Activated naive CD8-positive, alpha-beta T cell (primary cell): ENCODE measurements around the gene CORO6.
A peak's percentile ranks its signal among the peaks of the same experiment; 100 is the strongest.

Experiments used
- H3K27ac Mint-ChIP-seq: one replicate; pipeline ENCODE4 v1.8.0; 2021; ENCODE audit warnings: mixed read lengths
- H3K27me3 Mint-ChIP-seq: one replicate; pipeline ENCODE4 v1.8.0; 2021; ENCODE audit warnings: mixed read lengths
- H3K36me3 Mint-ChIP-seq: one replicate; pipeline ENCODE4 v1.8.0; 2021; ENCODE audit warnings: mixed read lengths
- H3K4me1 Mint-ChIP-seq: one replicate; pipeline ENCODE4 v1.8.0; 2021; ENCODE audit warnings: low read depth, mixed read lengths
- H3K4me3 Mint-ChIP-seq: one replicate; pipeline ENCODE4 v1.8.0; 2021; ENCODE audit warnings: mild to moderate bottlenecking, mixed read lengths
- H3K9me3 Mint-ChIP-seq: one replicate; pipeline ENCODE4 v1.8.0; 2021; ENCODE audit warnings: low read depth, mixed read lengths

The CORO6 gene

DNA sequence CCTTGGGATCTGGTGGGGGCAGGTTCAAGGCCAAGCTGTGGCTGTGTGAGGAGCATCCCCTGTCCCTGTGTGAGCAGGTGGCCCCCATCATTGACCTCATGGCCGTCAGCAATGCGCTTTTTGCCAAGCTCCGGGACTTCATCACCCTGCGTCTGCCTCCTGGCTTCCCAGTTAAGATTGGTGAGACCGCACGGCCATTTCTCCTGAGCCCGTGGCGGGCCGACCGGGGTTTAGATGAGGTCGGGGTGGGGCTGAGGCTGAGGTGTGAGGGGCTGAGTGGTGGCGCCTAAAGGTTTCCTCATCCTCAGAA is 10.7 kb downstream of the CORO6 start:
- Mint-ChIP-seq H3K9me3 (no peaks in the 10 kb centered on the region), H3K27me3 (no peaks in the 10 kb centered on the region), H3K36me3 (no peaks in the 10 kb centered on the region), H3K4me3 (no peak overlapping the region), H3K4me1 (peaks cover 27% of the 10 kb centered on the region), H3K27ac (no peak overlapping the region)

GRCh38 chr17:29611351-29612093 is 11.2 kb downstream of the CORO6 start:
- no peaks in the 10 kb centered on the region for H3K27me3 Mint-ChIP-seq
- no peaks in the 10 kb centered on the region for H3K36me3 Mint-ChIP-seq
- no peak overlapping the region for H3K4me3 Mint-ChIP-seq
- H3K9me3 Mint-ChIP-seq = no peaks in the 10 kb centered on the region
- no peak overlapping the region for H3K27ac Mint-ChIP-seq
- H3K4me1 Mint-ChIP-seq = peaks cover 22% of the 10 kb centered on the region

- Mint-ChIP-seq H3K4me3 (no peak overlapping the region), H3K9me3 (no peaks in the 10 kb centered on the region), H3K27me3 (no peaks in the 10 kb centered on the region), H3K4me1 (peaks cover 16% of the 10 kb centered on the region), H3K36me3 (no peaks in the 10 kb centered on the region), H3K27ac (no peak overlapping the region)
These were observed 12.3 kb downstream of the CORO6 start for GRCh38 chr17:29610395-29610794.

GRCh38 chr17:29608986-29609385 is 13.7 kb downstream of the CORO6 start:
- Mint-ChIP-seq H3K4me1 (peaks cover 3% of the 10 kb centered on the region), H3K36me3 (no peaks in the 10 kb centered on the region), H3K27ac (no peak overlapping the region), H3K4me3 (no peak overlapping the region), H3K27me3 (no peaks in the 10 kb centered on the region), H3K9me3 (no peaks in the 10 kb centered on the region)

DNA sequence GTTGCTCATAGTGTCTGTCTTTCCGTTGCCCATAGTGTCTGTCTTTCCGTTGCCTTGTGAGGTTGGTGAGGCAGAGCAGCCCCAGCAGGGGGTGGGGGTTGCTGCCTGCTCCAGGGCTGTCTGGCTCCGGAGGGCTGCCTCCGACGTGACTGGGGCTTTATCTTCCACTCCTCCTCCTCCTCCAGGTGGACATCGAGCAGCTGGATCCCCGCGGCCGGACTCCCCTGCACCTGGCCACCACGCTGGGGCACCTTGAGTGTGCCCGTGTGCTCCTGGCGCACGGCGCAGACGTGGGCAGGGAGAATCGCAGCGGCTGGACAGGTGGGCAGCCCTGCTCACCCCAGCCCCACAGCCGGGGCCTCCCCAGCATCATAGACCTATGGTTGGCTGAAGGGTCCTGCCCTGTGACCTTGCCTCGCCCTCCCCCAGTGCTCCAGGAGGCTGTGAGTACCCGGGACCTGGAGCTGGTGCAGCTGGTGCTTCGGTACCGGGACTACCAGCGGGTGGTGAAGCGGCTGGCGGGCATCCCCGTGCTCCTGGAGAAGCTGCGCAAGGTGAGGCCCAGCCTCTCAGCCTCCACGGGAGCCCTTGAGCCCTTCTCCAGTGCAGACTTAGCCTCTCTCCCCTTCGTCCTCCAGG is 15.0 kb downstream of the CORO6 start:
- Mint-ChIP-seq H3K9me3 (no peaks in the 10 kb centered on the region), H3K4me1 (no peaks in the 10 kb centered on the region), H3K4me3 (no peak overlapping the region), H3K36me3 (no peaks in the 10 kb centered on the region), H3K27me3 (no peaks in the 10 kb centered on the region), H3K27ac (no peak overlapping the region)

- Mint-ChIP-seq H3K27ac (no peak overlapping the region), H3K27me3 (no peaks in the 10 kb centered on the region), H3K4me3 (no peak overlapping the region), H3K36me3 (no peaks in the 10 kb centered on the region), H3K4me1 (no peaks in the 10 kb centered on the region), H3K9me3 (no peaks in the 10 kb centered on the region)
These were observed 19.5 kb downstream of the CORO6 start for GRCh38 chr17:29603109-29603674.

DNA sequence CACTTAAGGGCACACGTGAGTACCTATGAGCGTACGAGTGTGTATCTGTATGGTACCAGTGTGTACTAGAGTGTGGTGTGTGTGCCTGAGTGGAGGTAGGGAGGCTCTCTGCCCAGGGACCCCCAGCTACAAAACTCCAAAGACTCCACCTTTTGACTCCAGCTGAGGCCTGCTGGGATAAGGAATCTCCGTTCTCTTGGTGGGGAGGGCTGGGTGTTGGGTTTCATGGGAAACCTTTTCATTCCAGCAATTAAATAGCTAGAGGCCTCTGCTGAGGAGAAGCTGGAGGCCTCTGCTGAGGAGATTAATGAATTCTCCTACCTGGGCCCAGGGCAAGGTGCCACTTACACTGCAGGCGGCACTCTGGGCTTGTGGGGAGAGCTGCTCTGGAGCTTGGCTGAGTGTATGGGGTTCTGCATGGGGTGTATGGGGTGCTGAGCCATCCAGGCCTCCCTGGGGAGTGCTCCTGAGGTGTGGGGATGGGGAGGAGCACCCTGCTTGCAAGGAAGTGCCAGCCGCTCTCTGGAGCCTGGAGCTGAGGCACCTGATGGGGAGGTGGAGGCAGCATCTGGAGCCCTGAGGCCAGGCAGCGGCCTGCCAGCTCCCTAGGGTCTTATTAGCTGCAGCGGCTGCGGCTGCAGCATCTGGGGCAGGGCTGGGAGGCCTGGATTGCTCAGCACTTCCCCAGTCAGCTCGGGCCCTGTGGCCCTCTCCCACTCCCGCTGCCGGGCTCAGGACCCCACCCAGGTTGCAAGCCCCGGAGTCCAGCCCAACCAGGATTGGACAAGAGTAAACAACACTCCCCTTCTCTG is 25.1 kb downstream of the CORO6 start:
- H3K27me3 Mint-ChIP-seq = no peaks in the 10 kb centered on the region
- peaks cover 12% of the 10 kb centered on the region for H3K4me1 Mint-ChIP-seq
- no peak overlapping the region for H3K4me3 Mint-ChIP-seq
- no peaks in the 10 kb centered on the region for H3K36me3 Mint-ChIP-seq
- H3K9me3 Mint-ChIP-seq = no peaks in the 10 kb centered on the region
- no peak overlapping the region for H3K27ac Mint-ChIP-seq

- Mint-ChIP-seq H3K4me3 (no peak overlapping the region), H3K9me3 (no peaks in the 10 kb centered on the region), H3K27me3 (no peaks in the 10 kb centered on the region), H3K27ac (no peak overlapping the region), H3K4me1 (peaks cover 20% of the 10 kb centered on the region), H3K36me3 (no peaks in the 10 kb centered on the region)
These were observed 25.9 kb downstream of the CORO6 start for GRCh38 chr17:29596811-29597210.

- no peaks in the 10 kb centered on the region for H3K36me3 Mint-ChIP-seq
- H3K4me3 Mint-ChIP-seq = no peak overlapping the region
- H3K27ac Mint-ChIP-seq = no peak overlapping the region
- H3K9me3 Mint-ChIP-seq = no peaks in the 10 kb centered on the region
- peaks cover 25% of the 10 kb centered on the region for H3K4me1 Mint-ChIP-seq
- no peaks in the 10 kb centered on the region for H3K27me3 Mint-ChIP-seq
These were observed 26.6 kb downstream of the CORO6 start for GRCh38 chr17:29595943-29596774.

GRCh38 chr17:29595107-29595942 is 27.4 kb downstream of the CORO6 start:
- H3K9me3 Mint-ChIP-seq = no peaks in the 10 kb centered on the region
- H3K27me3 Mint-ChIP-seq = no peaks in the 10 kb centered on the region
- no peaks in the 10 kb centered on the region for H3K36me3 Mint-ChIP-seq
- peak overlapping the region; percentile 79 for H3K4me3 Mint-ChIP-seq
- H3K4me1 Mint-ChIP-seq = peaks cover 32% of the 10 kb centered on the region
- no peak overlapping the region for H3K27ac Mint-ChIP-seq

DNA sequence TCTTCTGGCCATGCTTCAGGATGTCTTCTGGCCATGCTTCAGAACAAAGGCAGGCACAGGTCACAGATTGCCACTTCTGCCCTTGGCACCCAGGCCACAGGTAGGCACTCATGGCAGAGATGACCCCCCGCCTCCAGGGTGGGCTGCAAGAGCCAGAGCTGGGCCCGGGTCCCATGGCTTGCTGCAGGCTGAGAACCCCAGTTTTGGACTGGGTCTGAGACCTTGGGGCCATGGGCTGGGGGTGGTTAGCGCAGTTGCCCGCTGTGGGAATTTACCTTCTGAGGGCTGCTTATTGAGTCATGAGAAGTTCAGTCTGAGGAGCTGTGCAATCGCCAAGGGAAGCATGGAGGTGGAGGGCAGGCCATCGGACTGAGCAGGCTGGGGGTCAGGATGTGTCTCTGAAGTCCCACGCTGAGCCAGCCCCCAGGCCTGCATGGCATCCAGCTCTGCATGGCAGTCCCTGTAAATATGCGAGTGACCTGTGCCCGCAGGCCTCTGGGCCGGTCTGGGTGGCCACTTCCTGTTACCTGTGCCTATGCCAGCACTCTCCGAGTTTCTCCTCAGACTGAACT is 28.1 kb downstream of the CORO6 start:
- H3K4me1 Mint-ChIP-seq = peaks cover 37% of the 10 kb centered on the region
- peak overlapping the region; percentile 79 for H3K4me3 Mint-ChIP-seq
- H3K36me3 Mint-ChIP-seq = no peaks in the 10 kb centered on the region
- H3K27ac Mint-ChIP-seq = no peak overlapping the region
- H3K9me3 Mint-ChIP-seq = no peaks in the 10 kb centered on the region
- no peaks in the 10 kb centered on the region for H3K27me3 Mint-ChIP-seq

GRCh38 chr17:29593591-29594518 is 28.9 kb downstream of the CORO6 start:
- no peak overlapping the region for H3K27ac Mint-ChIP-seq
- no peaks in the 10 kb centered on the region for H3K9me3 Mint-ChIP-seq

More at GRCh38 chr17:29593591-29594518, 28.9 kb downstream of the CORO6 start:
- H3K4me3 Mint-ChIP-seq = peak overlapping the region; percentile 79
- H3K36me3 Mint-ChIP-seq = no peaks in the 10 kb centered on the region
- no peaks in the 10 kb centered on the region for H3K27me3 Mint-ChIP-seq
- H3K4me1 Mint-ChIP-seq = peaks cover 37% of the 10 kb centered on the region
